GM23338 (cell line): ENCODE results near the gene FXYD7. TPM values are rescaled to one million over a fixed set of nuclear protein-coding genes. Genes with fewer than 3 reads are reported as not detected.

Experiments used
- ATAC-seq: fragments of 200-7000 bp; cut with Tn5 transposase; 3 replicates; pipeline ENCODE4 v1.9.1; 2020
- DNase-seq: peaks from one replicate; pipeline ENCODE4 v3.0.0-alpha.2; 2015; ENCODE audit warnings: low spot score
- H2AFZ ChIP-seq: fragments of 200-600 bp; sonication (generic); 2 replicates; pipeline ENCODE4 v1.8.0; 2016; ENCODE audit warnings: antibody characterized with exemption, mild to moderate bottlenecking, moderate library complexity
- H3F3A ChIP-seq: fragments of 200-600 bp; sonication (generic); replicated peaks from 2 replicates; pipeline ENCODE4 v1.8.0; 2017; ENCODE audit warnings: antibody characterized with exemption, mixed run types, low read depth
- H3K27ac ChIP-seq: fragments of 200-600 bp; sonication (generic); 2 replicates; pipeline ENCODE4 v1.6.1; 2016; ENCODE audit warnings: low read depth
- H3K27me3 ChIP-seq: fragments of 200-600 bp; sonication (generic); 2 replicates; pipeline ENCODE4 v1.8.0; 2016; ENCODE audit warnings: mild to moderate bottlenecking, mixed run types, moderate library complexity; ENCODE audit not compliant: insufficient read depth
- H3K36me3 ChIP-seq: fragments of 200-600 bp; sonication (generic); 2 replicates; pipeline ENCODE4 v1.8.0; 2016; ENCODE audit warnings: mild to moderate bottlenecking; ENCODE audit not compliant: insufficient read depth
- H3K4me1 ChIP-seq: fragments of 200-600 bp; sonication (generic); 2 replicates; pipeline ENCODE4 v1.8.0; 2016; ENCODE audit warnings: mild to moderate bottlenecking, moderate library complexity; ENCODE audit not compliant: insufficient read depth
- H3K4me2 ChIP-seq: fragments of 200-600 bp; sonication (generic); 2 replicates; pipeline ENCODE4 v1.7.1; 2017; ENCODE audit warnings: mixed run types
- H3K4me3 ChIP-seq: fragments of 200-600 bp; sonication (generic); 2 replicates; pipeline ENCODE4 v1.6.1; 2016; ENCODE audit warnings: mixed run types
- H3K79me2 ChIP-seq: fragments of 200-600 bp; sonication (generic); replicated peaks from 2 replicates; pipeline ENCODE4 v1.8.0; 2017; ENCODE audit warnings: mild to moderate bottlenecking; ENCODE audit not compliant: insufficient read depth
- H3K9me2 ChIP-seq: fragments of 200-600 bp; sonication (generic); 2 replicates; pipeline ENCODE4 v1.8.0; 2017; ENCODE audit not compliant: insufficient read depth
- H4K20me1 ChIP-seq: fragments of 200-600 bp; sonication (generic); replicated peaks from 2 replicates; pipeline ENCODE4 v1.8.0; 2017; ENCODE audit warnings: mild to moderate bottlenecking; ENCODE audit not compliant: insufficient read depth
- H3K27ac Mint-ChIP-seq: 2 replicates; pipeline ENCODE4 v1.8.0; 2020; ENCODE audit warnings: inconsistent platforms, mild to moderate bottlenecking, moderate library complexity, mixed read lengths
- H3K27me3 Mint-ChIP-seq: 3 replicates; pipeline ENCODE4 v1.8.0; 2022; ENCODE audit warnings: low read depth, mild to moderate bottlenecking, moderate library complexity, mixed read lengths, inconsistent platforms; ENCODE audit not compliant: insufficient read depth, poor library complexity
- H3K36me3 Mint-ChIP-seq: 3 replicates; pipeline ENCODE4 v1.8.0; 2021; ENCODE audit warnings: low read depth, mild to moderate bottlenecking, inconsistent platforms, moderate library complexity, mixed read lengths
- H3K4me1 Mint-ChIP-seq: 3 replicates; pipeline ENCODE4 v1.8.0; 2020; ENCODE audit warnings: mild to moderate bottlenecking, inconsistent platforms, mixed read lengths
- H3K4me3 Mint-ChIP-seq: 3 replicates; pipeline ENCODE4 v1.8.0; 2021; ENCODE audit warnings: moderate library complexity, mild to moderate bottlenecking, inconsistent platforms, mixed read lengths
- H3K9me3 Mint-ChIP-seq: 3 replicates; pipeline ENCODE4 v1.8.0; 2020; ENCODE audit warnings: moderate library complexity, mild to moderate bottlenecking, inconsistent platforms, mixed read lengths
- CREB1 ChIP-seq: fragments of 250-450 bp; sonication (Bioruptor Pico); IDR thresholded peaks from 2 replicates; pipeline ENCODE4 v1.5.0; 2020; ENCODE audit warnings: low read depth, mild to moderate bottlenecking, moderate library complexity
- EZH2 ChIP-seq: fragments of 200-600 bp; sonication (generic); IDR thresholded peaks from one replicate; pipeline ENCODE4 v1.8.0; 2017; ENCODE audit warnings: antibody characterized with exemption, mild to moderate bottlenecking, low read depth; ENCODE audit not compliant: unreplicated experiment
- EZH2phosphoT487 ChIP-seq: fragments of 200-600 bp; sonication (generic); IDR thresholded peaks from one replicate; pipeline ENCODE4 v1.8.1; 2018; ENCODE audit warnings: antibody characterized with exemption; ENCODE audit not compliant: unreplicated experiment
- NANOG ChIP-seq: IDR thresholded peaks from 2 replicates; pipeline ENCODE4 v1.6.1; 2016; ENCODE audit warnings: antibody characterized with exemption, borderline replicate concordance
- POLR2AphosphoS5 ChIP-seq: IDR thresholded peaks from 2 replicates; pipeline ENCODE4 v1.6.1; 2016; ENCODE audit warnings: antibody characterized with exemption, low read depth
- STAT1 ChIP-seq: IDR thresholded peaks from one replicate; pipeline ENCODE4 v1.6.1; 2016; ENCODE audit warnings: antibody characterized with exemption; ENCODE audit not compliant: unreplicated experiment
- ZNF331 ChIP-seq: fragments of 250-450 bp; sonication (Bioruptor Pico); IDR thresholded peaks from 2 replicates; pipeline ENCODE4 v1.5.0; 2020; ENCODE audit warnings: low read depth, mild to moderate bottlenecking, moderate library complexity
- polyA plus RNA-seq: library from polyadenylated mRNA; unstranded; fragments of >200 nt; fragmentation: Nextera tagmentation; extraction: Ambion mirVana; gene quantifications from 2 replicates; pipeline ENCODE4 v1.2.1, GENCODE V29; 2016
- total RNA-seq: library from RNA; depleted of rRNA; stranded (reverse); fragments of >200 nt; shearing (Covaris generic); gene quantifications from 2 replicates; pipeline ENCODE4 v1.2.3, GENCODE V29; 2014
- TF ChIP-seq, protein P1 (sequence below): IDR thresholded peaks from one replicate; pipeline ENCODE4 v1.6.1; 2018; ENCODE audit warnings: antibody characterized with exemption; ENCODE audit not compliant: unreplicated experiment
- TF ChIP-seq, protein P2 (sequence below): fragments of 250-450 bp; sonication (Bioruptor Pico); IDR thresholded peaks from 2 replicates; pipeline ENCODE4 v1.5.0; 2020; ENCODE audit warnings: mild to moderate bottlenecking, moderate library complexity
- TF ChIP-seq, protein P3 (sequence below): IDR thresholded peaks from 2 replicates; pipeline ENCODE4 v1.6.1; 2016; ENCODE audit warnings: antibody characterized with exemption

Gene FXYD7
- total and polyA plus RNA-seq, 2 experiments from 2014 or later, result 9.6 to 44.0 TPM

DNA sequence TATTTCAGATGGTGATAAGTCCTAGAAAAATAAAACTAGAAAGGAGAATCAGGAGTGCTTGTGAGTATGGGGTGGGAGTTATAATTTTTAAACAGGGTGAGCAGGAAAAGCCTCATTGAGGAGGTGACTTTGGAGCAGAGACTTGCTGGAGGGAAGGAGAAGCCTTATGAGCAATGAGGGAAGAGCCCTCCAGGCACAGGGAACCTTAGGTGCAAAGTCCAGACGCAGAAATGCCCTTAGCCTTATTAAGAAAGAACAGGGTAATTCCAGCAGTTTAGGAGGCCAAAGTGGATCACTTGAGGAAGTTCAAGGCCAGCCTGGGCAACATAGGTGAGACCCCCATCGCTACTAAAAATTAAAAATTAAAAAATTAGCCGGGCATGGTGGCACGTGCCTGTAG lies 48.4 kb upstream of the FXYD7 start:
- no peaks in the 10 kb centered on the region for H3K27me3 ChIP-seq
- H3K4me1 ChIP-seq, result peaks cover 12% of the 10 kb centered on the region
- peaks cover 2% of the 10 kb centered on the region for H3K27me3 Mint-ChIP-seq
- peaks cover 12% of the 10 kb centered on the region for H3K4me1 Mint-ChIP-seq
- H3K4me2 ChIP-seq, result no peak overlapping the region
- no peak overlapping the region; the same call in 2 of the 3 replicates for H3K4me3 Mint-ChIP-seq
- TF ChIP-seq NANOG, result no peak
- H3F3A ChIP-seq, result 0 out of 2 replicates have a peak, but pooled peaks cover 3% of the 10 kb centered on the region
- no peak for DNase-seq
- no peaks in the 10 kb centered on the region for H3K36me3 Mint-ChIP-seq
- no peak overlapping the region for H3K27ac ChIP-seq
- no peaks in the 10 kb centered on the region for H3K79me2 ChIP-seq
- no peak overlapping the region for H3K27ac Mint-ChIP-seq
- ATAC-seq, result no peak
- no peaks in the 10 kb centered on the region for H3K9me3 Mint-ChIP-seq
- no peak overlapping the region for H3K4me3 ChIP-seq
- no peaks in the 10 kb centered on the region for H3K36me3 ChIP-seq
- H4K20me1 ChIP-seq, result no peaks in the 10 kb centered on the region
- no peaks in the 10 kb centered on the region for H3K9me2 ChIP-seq
- no peak overlapping the region for H2AFZ ChIP-seq

DNA sequence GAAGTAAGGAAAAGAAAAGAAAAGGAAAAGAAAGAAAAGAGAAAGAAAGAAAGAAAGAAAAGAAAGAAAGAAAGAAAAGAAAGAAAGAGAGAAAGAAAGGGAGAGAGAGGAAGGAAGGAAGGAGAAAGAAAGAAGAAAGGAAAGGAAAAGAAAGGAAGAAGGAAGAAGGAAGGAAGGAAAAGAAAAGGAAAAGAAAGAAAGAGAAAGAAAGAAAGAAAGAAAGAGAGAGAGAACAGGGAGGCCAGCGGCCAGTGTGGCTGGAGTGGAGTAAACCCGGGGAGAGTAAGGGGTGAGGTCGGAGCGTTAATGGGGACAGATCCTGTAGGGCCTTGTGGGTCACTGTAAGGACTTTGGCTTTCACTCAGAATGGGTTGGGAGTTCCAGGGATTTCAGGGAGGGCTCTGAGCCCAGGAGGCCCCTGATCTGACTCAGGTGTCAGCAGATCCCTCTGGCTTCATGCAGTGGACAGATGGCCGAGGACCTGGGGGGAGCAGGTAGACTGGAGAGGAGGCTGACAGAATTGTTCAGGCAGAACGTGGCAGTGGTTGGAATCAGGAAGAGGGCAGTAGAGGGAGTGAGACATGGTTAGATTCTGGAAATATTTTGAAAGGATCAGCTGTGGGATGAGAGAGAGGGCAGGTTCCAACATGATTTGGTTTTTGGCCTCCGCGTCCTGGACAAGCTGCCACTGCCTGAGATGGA lies 47.2 kb upstream of the FXYD7 start:
- no peak overlapping the region for H3K27ac Mint-ChIP-seq
- no peaks in the 10 kb centered on the region for H3K36me3 ChIP-seq
- DNase-seq, result no peak
- TF ChIP-seq EZH2phosphoT487 (no peak), CREB1 (CRISPR knock-in tag) (no peak), EZH2 (no peak), STAT1 (no peak), ZNF331 (CRISPR knock-in tag) (no peak), POLR2AphosphoS5 (no peak)
- TF ChIP-seq, protein P1, sequence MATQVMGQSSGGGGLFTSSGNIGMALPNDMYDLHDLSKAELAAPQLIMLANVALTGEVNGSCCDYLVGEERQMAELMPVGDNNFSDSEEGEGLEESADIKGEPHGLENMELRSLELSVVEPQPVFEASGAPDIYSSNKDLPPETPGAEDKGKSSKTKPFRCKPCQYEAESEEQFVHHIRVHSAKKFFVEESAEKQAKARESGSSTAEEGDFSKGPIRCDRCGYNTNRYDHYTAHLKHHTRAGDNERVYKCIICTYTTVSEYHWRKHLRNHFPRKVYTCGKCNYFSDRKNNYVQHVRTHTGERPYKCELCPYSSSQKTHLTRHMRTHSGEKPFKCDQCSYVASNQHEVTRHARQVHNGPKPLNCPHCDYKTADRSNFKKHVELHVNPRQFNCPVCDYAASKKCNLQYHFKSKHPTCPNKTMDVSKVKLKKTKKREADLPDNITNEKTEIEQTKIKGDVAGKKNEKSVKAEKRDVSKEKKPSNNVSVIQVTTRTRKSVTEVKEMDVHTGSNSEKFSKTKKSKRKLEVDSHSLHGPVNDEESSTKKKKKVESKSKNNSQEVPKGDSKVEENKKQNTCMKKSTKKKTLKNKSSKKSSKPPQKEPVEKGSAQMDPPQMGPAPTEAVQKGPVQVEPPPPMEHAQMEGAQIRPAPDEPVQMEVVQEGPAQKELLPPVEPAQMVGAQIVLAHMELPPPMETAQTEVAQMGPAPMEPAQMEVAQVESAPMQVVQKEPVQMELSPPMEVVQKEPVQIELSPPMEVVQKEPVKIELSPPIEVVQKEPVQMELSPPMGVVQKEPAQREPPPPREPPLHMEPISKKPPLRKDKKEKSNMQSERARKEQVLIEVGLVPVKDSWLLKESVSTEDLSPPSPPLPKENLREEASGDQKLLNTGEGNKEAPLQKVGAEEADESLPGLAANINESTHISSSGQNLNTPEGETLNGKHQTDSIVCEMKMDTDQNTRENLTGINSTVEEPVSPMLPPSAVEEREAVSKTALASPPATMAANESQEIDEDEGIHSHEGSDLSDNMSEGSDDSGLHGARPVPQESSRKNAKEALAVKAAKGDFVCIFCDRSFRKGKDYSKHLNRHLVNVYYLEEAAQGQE, result no peak
- TF ChIP-seq, protein P2, sequence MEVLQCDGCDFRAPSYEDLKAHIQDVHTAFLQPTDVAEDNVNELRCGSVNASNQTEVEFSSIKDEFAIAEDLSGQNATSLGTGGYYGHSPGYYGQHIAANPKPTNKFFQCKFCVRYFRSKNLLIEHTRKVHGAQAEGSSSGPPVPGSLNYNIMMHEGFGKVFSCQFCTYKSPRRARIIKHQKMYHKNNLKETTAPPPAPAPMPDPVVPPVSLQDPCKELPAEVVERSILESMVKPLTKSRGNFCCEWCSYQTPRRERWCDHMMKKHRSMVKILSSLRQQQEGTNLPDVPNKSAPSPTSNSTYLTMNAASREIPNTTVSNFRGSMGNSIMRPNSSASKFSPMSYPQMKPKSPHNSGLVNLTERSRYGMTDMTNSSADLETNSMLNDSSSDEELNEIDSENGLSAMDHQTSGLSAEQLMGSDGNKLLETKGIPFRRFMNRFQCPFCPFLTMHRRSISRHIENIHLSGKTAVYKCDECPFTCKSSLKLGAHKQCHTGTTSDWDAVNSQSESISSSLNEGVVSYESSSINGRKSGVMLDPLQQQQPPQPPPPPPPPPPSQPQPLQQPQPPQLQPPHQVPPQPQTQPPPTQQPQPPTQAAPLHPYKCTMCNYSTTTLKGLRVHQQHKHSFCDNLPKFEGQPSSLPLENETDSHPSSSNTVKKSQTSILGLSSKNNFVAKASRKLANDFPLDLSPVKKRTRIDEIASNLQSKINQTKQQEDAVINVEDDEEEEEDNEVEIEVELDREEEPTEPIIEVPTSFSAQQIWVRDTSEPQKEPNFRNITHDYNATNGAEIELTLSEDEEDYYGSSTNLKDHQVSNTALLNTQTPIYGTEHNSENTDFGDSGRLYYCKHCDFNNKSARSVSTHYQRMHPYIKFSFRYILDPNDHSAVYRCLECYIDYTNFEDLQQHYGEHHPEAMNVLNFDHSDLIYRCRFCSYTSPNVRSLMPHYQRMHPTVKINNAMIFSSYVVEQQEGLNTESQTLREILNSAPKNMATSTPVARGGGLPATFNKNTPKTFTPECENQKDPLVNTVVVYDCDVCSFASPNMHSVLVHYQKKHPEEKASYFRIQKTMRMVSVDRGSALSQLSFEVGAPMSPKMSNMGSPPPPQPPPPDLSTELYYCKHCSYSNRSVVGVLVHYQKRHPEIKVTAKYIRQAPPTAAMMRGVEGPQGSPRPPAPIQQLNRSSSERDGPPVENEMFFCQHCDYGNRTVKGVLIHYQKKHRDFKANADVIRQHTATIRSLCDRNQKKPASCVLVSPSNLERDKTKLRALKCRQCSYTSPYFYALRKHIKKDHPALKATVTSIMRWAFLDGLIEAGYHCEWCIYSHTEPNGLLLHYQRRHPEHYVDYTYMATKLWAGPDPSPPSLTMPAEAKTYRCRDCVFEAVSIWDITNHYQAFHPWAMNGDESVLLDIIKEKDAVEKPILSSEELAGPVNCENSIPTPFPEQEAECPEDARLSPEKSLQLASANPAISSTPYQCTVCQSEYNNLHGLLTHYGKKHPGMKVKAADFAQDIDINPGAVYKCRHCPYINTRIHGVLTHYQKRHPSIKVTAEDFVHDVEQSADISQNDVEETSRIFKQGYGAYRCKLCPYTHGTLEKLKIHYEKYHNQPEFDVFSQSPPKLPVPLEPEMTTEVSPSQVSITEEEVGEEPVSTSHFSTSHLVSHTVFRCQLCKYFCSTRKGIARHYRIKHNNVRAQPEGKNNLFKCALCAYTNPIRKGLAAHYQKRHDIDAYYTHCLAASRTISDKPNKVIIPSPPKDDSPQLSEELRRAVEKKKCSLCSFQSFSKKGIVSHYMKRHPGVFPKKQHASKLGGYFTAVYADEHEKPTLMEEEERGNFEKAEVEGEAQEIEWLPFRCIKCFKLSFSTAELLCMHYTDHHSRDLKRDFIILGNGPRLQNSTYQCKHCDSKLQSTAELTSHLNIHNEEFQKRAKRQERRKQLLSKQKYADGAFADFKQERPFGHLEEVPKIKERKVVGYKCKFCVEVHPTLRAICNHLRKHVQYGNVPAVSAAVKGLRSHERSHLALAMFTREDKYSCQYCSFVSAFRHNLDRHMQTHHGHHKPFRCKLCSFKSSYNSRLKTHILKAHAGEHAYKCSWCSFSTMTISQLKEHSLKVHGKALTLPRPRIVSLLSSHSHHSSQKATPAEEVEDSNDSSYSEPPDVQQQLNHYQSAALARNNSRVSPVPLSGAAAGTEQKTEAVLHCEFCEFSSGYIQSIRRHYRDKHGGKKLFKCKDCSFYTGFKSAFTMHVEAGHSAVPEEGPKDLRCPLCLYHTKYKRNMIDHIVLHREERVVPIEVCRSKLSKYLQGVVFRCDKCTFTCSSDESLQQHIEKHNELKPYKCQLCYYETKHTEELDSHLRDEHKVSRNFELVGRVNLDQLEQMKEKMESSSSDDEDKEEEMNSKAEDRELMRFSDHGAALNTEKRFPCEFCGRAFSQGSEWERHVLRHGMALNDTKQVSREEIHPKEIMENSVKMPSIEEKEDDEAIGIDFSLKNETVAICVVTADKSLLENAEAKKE (CRISPR knock-in tag), result no peak
- TF ChIP-seq, protein P3, sequence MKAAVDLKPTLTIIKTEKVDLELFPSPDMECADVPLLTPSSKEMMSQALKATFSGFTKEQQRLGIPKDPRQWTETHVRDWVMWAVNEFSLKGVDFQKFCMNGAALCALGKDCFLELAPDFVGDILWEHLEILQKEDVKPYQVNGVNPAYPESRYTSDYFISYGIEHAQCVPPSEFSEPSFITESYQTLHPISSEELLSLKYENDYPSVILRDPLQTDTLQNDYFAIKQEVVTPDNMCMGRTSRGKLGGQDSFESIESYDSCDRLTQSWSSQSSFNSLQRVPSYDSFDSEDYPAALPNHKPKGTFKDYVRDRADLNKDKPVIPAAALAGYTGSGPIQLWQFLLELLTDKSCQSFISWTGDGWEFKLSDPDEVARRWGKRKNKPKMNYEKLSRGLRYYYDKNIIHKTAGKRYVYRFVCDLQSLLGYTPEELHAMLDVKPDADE, result no peak

More for the DNA sequence above, 47.2 kb upstream of the FXYD7 start:
- no peak overlapping the region for H3K4me3 Mint-ChIP-seq
- no peaks in the 10 kb centered on the region for H3K36me3 Mint-ChIP-seq
- Histone ChIP-seq H3K4me3 (no peak overlapping the region), H3K79me2 (no peaks in the 10 kb centered on the region), H3K27ac (no peak overlapping the region), H3K4me2 (no peak overlapping the region), H4K20me1 (no peaks in the 10 kb centered on the region), H3K27me3 (no peaks in the 10 kb centered on the region), H3K4me1 (peaks cover 5% of the 10 kb centered on the region), H3K9me2 (no peaks in the 10 kb centered on the region), H2AFZ (no peak overlapping the region), H3F3A (0 out of 2 replicates have a peak, but pooled peaks cover 3% of the 10 kb centered on the region)
- H3K27me3 Mint-ChIP-seq, result no peaks in the 10 kb centered on the region
- peaks cover 4% of the 10 kb centered on the region for H3K4me1 Mint-ChIP-seq
- H3K9me3 Mint-ChIP-seq, result no peaks in the 10 kb centered on the region
- peak; percentile 16; the same call in 2 of the 3 replicates for ATAC-seq
